ENCODE data around the gene SCPEP1.
"Not testable (repeated sequence)": the region's sequence is repeated elsewhere in the genome, so short reads cannot be mapped to it uniquely, and the experiment has no call there.

SCPEP1 gene

GRCh38 chr17:56965681-56966080 is 12.2 kb upstream of the SCPEP1 start:
- not testable (repeated sequence) for ATAC-seq

- no peak for ATAC-seq
Measured at GRCh38 chr17:56966338-56966737, 11.6 kb upstream of the SCPEP1 start.

- ATAC-seq, result no peak
Measured at GRCh38 chr17:56970974-56971373, 7.0 kb upstream of the SCPEP1 start.

GRCh38 chr17:56972111-56972730 is 5.7 kb upstream of the SCPEP1 start:
- no peak for ATAC-seq

GRCh38 chr17:56973520-56973919 is 4.4 kb upstream of the SCPEP1 start:
- ATAC-seq, result no peak

GRCh38 chr17:56974055-56974454 is 3.9 kb upstream of the SCPEP1 start:
- no peak for ATAC-seq

GRCh38 chr17:56975656-56976055 is 2.3 kb upstream of the SCPEP1 start:
- no peak for ATAC-seq

- no peak for ATAC-seq
Measured at GRCh38 chr17:56976941-56977608, 856 bp upstream of the SCPEP1 start.

- no peak for ATAC-seq
Measured at GRCh38 chr17:56978441-56979090, 635 bp downstream of the SCPEP1 start.

GRCh38 chr17:56979091-56979480 is 1.2 kb downstream of the SCPEP1 start:
- ATAC-seq, result no peak

GRCh38 chr17:56980526-56980925 is 2.6 kb downstream of the SCPEP1 start:
- not testable (repeated sequence) for ATAC-seq

GRCh38 chr17:56982312-56982711 is 4.4 kb downstream of the SCPEP1 start:
- no peak for ATAC-seq

GRCh38 chr17:56983366-56983765 is 5.4 kb downstream of the SCPEP1 start:
- ATAC-seq, result no peak

GRCh38 chr17:56985371-56986162 is 7.6 kb downstream of the SCPEP1 start:
- no peak for ATAC-seq

GRCh38 chr17:56987283-56987834 is 9.4 kb downstream of the SCPEP1 start:
- ATAC-seq, result no peak

GRCh38 chr17:56988901-56989572 is 11.1 kb downstream of the SCPEP1 start:
- ATAC-seq, result no peak

- ATAC-seq, result no peak
Measured at GRCh38 chr17:56992364-56992763, 14.4 kb downstream of the SCPEP1 start.

GRCh38 chr17:56994009-56994792 is 16.3 kb downstream of the SCPEP1 start:
- ATAC-seq, result no peak

GRCh38 chr17:56995766-56996165 is 17.8 kb downstream of the SCPEP1 start:
- no peak for ATAC-seq

GRCh38 chr17:56997313-56997712 is 19.4 kb downstream of the SCPEP1 start:
- ATAC-seq, result no peak

- ATAC-seq, result no peak
Measured at GRCh38 chr17:57001541-57001940, 23.6 kb downstream of the SCPEP1 start.

- ATAC-seq, result no peak
Measured at GRCh38 chr17:57002904-57003303, 25.0 kb downstream of the SCPEP1 start.
